OCI-LY3 (cell line): Measurements from ENCODE around the gene PAM.

Source experiments
- H2AFZ ChIP-seq: fragments of 200-600, 300-600 bp; shearing (Covaris generic); 2 replicates; pipeline ENCODE4 v1.6.0; 2014; ENCODE audit warnings: antibody characterized with exemption, low read depth, low read length
- H3K27ac ChIP-seq: fragments of 200-600, 300-600 bp; sonication (generic); 2 replicates; pipeline ENCODE4 v1.5.1; 2014; ENCODE audit warnings: mild to moderate bottlenecking, low read length, moderate library complexity, mixed read lengths
- H3K27me3 ChIP-seq: fragments of 200-600, 300-600 bp; sonication (generic); 2 replicates; pipeline ENCODE4 v1.6.1; 2014; ENCODE audit warnings: low read depth, low read length, mixed read lengths
- H3K36me3 ChIP-seq: fragments of 200-600, 300-600 bp; sonication (generic); replicated peaks from 2 replicates; pipeline ENCODE3; 2014; ENCODE audit warnings: low read depth, low read length, mixed read lengths
- H3K4me1 ChIP-seq: fragments of 300-600, 200-600 bp; sonication (generic); 2 replicates; pipeline ENCODE4 v1.6.1; 2014; ENCODE audit warnings: low read length, mixed read lengths
- H3K4me2 ChIP-seq: fragments of 200-600, 300-600 bp; sonication (generic); 2 replicates; pipeline ENCODE4 v1.6.1; 2014; ENCODE audit warnings: low read length, mixed read lengths
- H3K4me3 ChIP-seq: fragments of 300-600, 200-600 bp; sonication (generic); 2 replicates; pipeline ENCODE4 v1.5.1; 2014; ENCODE audit warnings: antibody characterized with exemption, mild to moderate bottlenecking, low read length, moderate library complexity
- H3K79me2 ChIP-seq: fragments of 300-600, 200-600 bp; shearing (Covaris generic); 2 replicates; pipeline ENCODE4 v1.6.1; 2014; ENCODE audit warnings: mild to moderate bottlenecking, low read length, mixed read lengths
- H3K9ac ChIP-seq: fragments of 300-600, 200-600 bp; shearing (Covaris generic); 2 replicates; pipeline ENCODE4 v1.6.0; 2014; ENCODE audit warnings: mild to moderate bottlenecking, low read length, moderate library complexity
- H3K9me3 ChIP-seq: fragments of 200-600, 300-600 bp; shearing (Covaris generic); 2 replicates; pipeline ENCODE4 v1.6.1; 2014; ENCODE audit warnings: low read length, mixed read lengths; ENCODE audit not compliant: insufficient read depth
- H4K20me1 ChIP-seq: fragments of 200-600, 300-600 bp; sonication (generic); 2 replicates; pipeline ENCODE4 v1.6.1; 2016; ENCODE audit warnings: low read length, mixed read lengths; ENCODE audit not compliant: insufficient read depth
- EZH2phosphoT487 ChIP-seq: fragments of 200-600 bp; shearing (Covaris generic); IDR thresholded peaks from 2 replicates; pipeline ENCODE4 v1.6.1; 2018; ENCODE audit warnings: antibody characterized with exemption, mixed run types, low read depth
- TF ChIP-seq, protein P1 (sequence below): fragments of 200-600, 300-600 bp; sonication (generic); IDR thresholded peaks from 2 replicates; pipeline ENCODE4 v1.5.1; 2014; ENCODE audit warnings: antibody characterized with exemption, low read length, low read depth

PAM gene

DNA sequence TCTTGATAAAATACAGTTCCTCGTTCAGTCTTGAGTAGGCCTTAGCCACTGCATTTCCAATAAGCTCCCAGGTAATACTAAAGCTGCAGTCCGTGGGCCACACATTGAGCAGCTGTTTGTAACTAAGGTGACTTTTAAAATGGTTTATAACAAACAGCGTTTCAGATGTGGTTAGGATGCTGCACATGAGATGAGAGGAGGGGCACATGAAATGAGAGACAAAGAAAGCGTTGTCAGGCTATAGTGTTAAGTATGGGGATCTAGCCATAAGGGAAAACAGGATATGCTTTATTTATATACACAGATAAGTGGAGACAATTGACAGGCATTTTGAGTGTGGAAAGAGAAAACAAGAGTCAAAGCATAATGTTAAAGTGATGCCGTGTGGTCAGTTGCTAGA lies 89.9 kb downstream of the PAM start:
- no peak overlapping the region for H3K27ac ChIP-seq
- H3K4me3 ChIP-seq = no peak overlapping the region
- no peaks in the 10 kb centered on the region for H3K4me1 ChIP-seq
- H3K27me3 ChIP-seq = no peaks in the 10 kb centered on the region
- H3K9ac ChIP-seq = no peak overlapping the region
- no peaks in the 10 kb centered on the region for H3K9me3 ChIP-seq
- no peak overlapping the region for H3K4me2 ChIP-seq
- no peaks in the 10 kb centered on the region for H3K36me3 ChIP-seq
- H4K20me1 ChIP-seq = no peaks in the 10 kb centered on the region
- H3K79me2 ChIP-seq = no peaks in the 10 kb centered on the region
- no peak overlapping the region for H2AFZ ChIP-seq
- TF ChIP-seq, protein P1, sequence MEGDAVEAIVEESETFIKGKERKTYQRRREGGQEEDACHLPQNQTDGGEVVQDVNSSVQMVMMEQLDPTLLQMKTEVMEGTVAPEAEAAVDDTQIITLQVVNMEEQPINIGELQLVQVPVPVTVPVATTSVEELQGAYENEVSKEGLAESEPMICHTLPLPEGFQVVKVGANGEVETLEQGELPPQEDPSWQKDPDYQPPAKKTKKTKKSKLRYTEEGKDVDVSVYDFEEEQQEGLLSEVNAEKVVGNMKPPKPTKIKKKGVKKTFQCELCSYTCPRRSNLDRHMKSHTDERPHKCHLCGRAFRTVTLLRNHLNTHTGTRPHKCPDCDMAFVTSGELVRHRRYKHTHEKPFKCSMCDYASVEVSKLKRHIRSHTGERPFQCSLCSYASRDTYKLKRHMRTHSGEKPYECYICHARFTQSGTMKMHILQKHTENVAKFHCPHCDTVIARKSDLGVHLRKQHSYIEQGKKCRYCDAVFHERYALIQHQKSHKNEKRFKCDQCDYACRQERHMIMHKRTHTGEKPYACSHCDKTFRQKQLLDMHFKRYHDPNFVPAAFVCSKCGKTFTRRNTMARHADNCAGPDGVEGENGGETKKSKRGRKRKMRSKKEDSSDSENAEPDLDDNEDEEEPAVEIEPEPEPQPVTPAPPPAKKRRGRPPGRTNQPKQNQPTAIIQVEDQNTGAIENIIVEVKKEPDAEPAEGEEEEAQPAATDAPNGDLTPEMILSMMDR = no peak
- no peak for TF ChIP-seq EZH2phosphoT487

DNA sequence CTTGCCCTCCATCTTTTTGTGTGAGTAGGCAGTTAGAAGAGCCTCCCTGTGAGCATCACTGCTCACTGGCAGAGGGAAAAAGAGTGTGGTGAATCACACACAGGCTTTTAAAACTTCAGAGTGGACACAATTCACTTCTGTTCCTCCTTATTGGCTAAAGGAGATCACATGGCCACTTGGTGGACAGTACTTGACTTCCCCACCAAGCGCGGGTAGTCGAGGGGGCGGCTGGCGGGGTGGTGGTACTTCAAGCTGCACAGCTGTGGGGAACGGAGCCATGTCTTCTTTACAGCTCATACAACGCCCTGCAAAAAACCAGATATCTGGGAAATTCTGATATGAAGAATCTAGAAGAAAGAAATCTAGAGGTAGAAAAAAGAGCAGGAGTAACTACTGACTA lies 95.4 kb downstream of the PAM start:
- no peaks in the 10 kb centered on the region for H3K36me3 ChIP-seq
- TF ChIP-seq, protein P1 = no peak
- no peak for TF ChIP-seq EZH2phosphoT487
- no peak overlapping the region for H3K9ac ChIP-seq
- H3K9me3 ChIP-seq = no peaks in the 10 kb centered on the region
- no peak overlapping the region for H3K27ac ChIP-seq
- H3K4me1 ChIP-seq = no peaks in the 10 kb centered on the region
- H3K27me3 ChIP-seq = no peaks in the 10 kb centered on the region
- no peaks in the 10 kb centered on the region for H4K20me1 ChIP-seq
- H3K4me2 ChIP-seq = no peak overlapping the region
- H3K79me2 ChIP-seq = no peaks in the 10 kb centered on the region
- H3K4me3 ChIP-seq = no peak overlapping the region
- no peak overlapping the region for H2AFZ ChIP-seq

DNA sequence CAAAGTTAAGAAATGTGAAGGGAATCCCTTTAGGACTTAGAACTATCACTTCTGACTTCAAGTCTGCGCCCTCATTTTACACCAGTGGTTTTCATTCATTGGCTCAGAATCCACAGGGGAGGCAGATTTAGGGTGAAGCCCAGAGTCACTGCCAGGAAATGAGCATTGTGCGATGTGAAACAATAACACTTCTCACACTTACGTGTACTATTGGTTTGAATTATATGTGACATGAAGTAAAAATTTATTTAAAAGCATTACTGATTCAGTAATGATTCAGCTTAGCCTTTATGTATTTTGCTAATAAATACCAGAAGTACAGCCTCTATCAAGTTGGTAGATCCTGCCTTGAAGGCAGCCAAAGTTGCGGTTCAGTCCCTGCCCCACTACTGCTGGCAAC lies 98.6 kb downstream of the PAM start:
- Histone ChIP-seq H3K4me1 (no peaks in the 10 kb centered on the region), H3K4me3 (no peak overlapping the region), H3K79me2 (no peaks in the 10 kb centered on the region), H3K9me3 (no peaks in the 10 kb centered on the region), H2AFZ (no peak overlapping the region), H3K4me2 (no peak overlapping the region), H3K36me3 (no peaks in the 10 kb centered on the region), H3K27me3 (no peaks in the 10 kb centered on the region), H4K20me1 (no peaks in the 10 kb centered on the region), H3K9ac (no peak overlapping the region), H3K27ac (no peak overlapping the region)
- no peak for TF ChIP-seq EZH2phosphoT487
- TF ChIP-seq, protein P1 = no peak

DNA sequence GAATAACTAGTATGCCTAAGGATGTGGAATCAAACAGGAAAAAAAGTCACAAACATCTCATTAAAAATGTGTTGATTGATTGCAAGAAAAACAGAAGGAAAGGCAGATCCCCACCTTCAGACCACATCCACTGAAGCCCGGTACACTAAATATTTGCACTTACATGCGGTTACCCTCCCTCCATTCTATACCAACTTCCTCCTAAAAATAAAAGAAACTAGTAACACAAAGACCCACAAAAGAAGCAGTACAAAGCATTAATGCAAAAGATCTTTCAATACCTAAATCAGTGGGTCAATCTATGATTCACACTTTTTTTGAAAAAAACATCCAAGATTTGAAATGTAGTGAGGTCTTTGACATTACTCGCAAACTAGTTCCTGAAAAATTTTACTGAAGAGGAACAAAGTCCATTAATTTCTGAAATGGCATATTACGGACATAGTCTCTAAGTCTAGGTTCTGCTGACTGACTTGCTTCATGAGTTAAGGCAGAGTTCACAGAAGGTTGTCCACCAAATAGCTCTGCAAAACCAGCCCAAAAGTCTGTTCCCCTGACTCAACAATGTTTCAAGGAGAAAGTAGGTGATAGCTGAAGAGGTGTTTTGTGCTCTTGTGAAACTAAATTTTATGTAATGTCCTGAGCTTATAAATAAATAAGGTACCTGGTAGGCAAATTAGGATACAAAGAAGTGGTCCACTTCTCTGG lies 100.7 kb downstream of the PAM start:
- Histone ChIP-seq H3K4me2 (no peak overlapping the region), H3K27ac (no peak overlapping the region), H3K4me1 (no peaks in the 10 kb centered on the region), H3K9ac (no peak overlapping the region), H3K79me2 (no peaks in the 10 kb centered on the region), H3K9me3 (no peaks in the 10 kb centered on the region), H4K20me1 (no peaks in the 10 kb centered on the region), H2AFZ (no peak overlapping the region), H3K36me3 (no peaks in the 10 kb centered on the region), H3K27me3 (no peaks in the 10 kb centered on the region), H3K4me3 (no peak overlapping the region)
- TF ChIP-seq, protein P1 = no peak
- no peak for TF ChIP-seq EZH2phosphoT487
